Psoas muscle (tissue), 8 donors: Measurements from ENCODE around the gene GPS1. TPM values are rescaled to one million over a fixed set of nuclear protein-coding genes. Genes with fewer than 3 reads are reported as not detected.

ENCODE experiments used
- ATAC-seq, 4 donors: fragments of 200-7000 bp; cut with Tn5 transposase; one replicate each; pipeline ENCODE4 v1.9.1; 2020; ENCODE audit warnings: moderate library complexity in 3 of 4, mild to moderate bottlenecking in 2 of 4
- DNase-seq, 2 donors: peaks; one replicate each; pipeline ENCODE4 v3.0.0-alpha.2; 2020
- H3K27ac ChIP-seq: fragments of 200-600 bp; one replicate; pipeline ENCODE4 v1.8.0; 2022
- H3K27me3 ChIP-seq, 3 donors: fragments of 200-600 bp in 1 of 3; one replicate each; pipeline versions ENCODE4 v1.6.1 to v1.8.0; 2013 to 2022; ENCODE audit warnings: low read length in 2 of 3, mild to moderate bottlenecking in 2 of 3, moderate library complexity in 1 of 3; ENCODE audit not compliant: insufficient read depth in 3 of 3
- H3K36me3 ChIP-seq, 2 donors: fragments of 200-600 bp in 1 of 2; one replicate each; pipeline versions ENCODE4 v1.6.1 to v1.8.0; 2013 to 2022; ENCODE audit warnings: low read depth in 1 of 2, mild to moderate bottlenecking in 1 of 2, moderate library complexity in 1 of 2; ENCODE audit not compliant: insufficient read depth in 1 of 2
- H3K4me1 ChIP-seq: fragments of 200-600 bp; one replicate; pipeline ENCODE4 v1.8.0; 2022
- H3K4me3 ChIP-seq: fragments of 200-600 bp; one replicate; pipeline ENCODE4 v1.8.0; 2022; ENCODE audit warnings: mild to moderate bottlenecking
- H3K9me3 ChIP-seq: fragments of 200-600 bp; one replicate; pipeline ENCODE4 v1.8.0; 2022
- WGBS, 3 donors: extraction: QIAGEN DNeasy Blood & Tissue Kit; methylation state at CpG; one replicate each; pipeline versions ENCODE4 v1.1.6 to v1.1.7; 2013; 5-methylcytosine and 5-hydroxymethylcytosine counted together
- intact Hi-C, 2 donors: fragments of 100-400 bp; cut with DNase I; formaldehyde crosslinking; loops; one replicate each; pipeline versions ENCODE4 v1.11.0 to v1.14.2; 2022
- polyA plus RNA-seq, 3 donors: library from polyadenylated mRNA; stranded (reverse); fragments of 200-250 nt; gene quantifications; one replicate each; pipeline ENCODE4 v1.2.3, GENCODE V29; 2013
- total RNA-seq, 4 donors: library from RNA; stranded (reverse); fragmentation: NEBNext Ultra II Directional in 2 of 4; extraction: Animal tissue kit (Norgen Biotek cat#: 25700) in 2 of 4; gene quantifications; one replicate each; pipeline versions ENCODE4 v1.2.1 to v1.2.4, GENCODE V29; 2021 to 2023
- TF ChIP-seq, protein P1 (sequence below): fragments of 200-600 bp; IDR thresholded peaks from one replicate; pipeline ENCODE4 v1.8.0; 2022; ENCODE audit warnings: antibody characterized with exemption
- donor health status: healthy with polysubstance abuse.
- donor health status: DM: no; HTN: no; CAD: no; lungs with moderate emphysema.
- donor health status: Bipolar disorder and iron deficiency.
- donor health status: healthy.
- donor health status: DM: yes; HTN: yes; CAD: no.
- donor health status: DM: no; HTN: no; CAD: no.
- donor health status: DM: no; HTN: no; CAD: no.
- donor health status: DM: yes; HTN: yes; CAD: no.

GPS1 gene
- total and polyA plus RNA-seq, 7 donors: 87.1 to 114 (median 104) TPM

DNA sequence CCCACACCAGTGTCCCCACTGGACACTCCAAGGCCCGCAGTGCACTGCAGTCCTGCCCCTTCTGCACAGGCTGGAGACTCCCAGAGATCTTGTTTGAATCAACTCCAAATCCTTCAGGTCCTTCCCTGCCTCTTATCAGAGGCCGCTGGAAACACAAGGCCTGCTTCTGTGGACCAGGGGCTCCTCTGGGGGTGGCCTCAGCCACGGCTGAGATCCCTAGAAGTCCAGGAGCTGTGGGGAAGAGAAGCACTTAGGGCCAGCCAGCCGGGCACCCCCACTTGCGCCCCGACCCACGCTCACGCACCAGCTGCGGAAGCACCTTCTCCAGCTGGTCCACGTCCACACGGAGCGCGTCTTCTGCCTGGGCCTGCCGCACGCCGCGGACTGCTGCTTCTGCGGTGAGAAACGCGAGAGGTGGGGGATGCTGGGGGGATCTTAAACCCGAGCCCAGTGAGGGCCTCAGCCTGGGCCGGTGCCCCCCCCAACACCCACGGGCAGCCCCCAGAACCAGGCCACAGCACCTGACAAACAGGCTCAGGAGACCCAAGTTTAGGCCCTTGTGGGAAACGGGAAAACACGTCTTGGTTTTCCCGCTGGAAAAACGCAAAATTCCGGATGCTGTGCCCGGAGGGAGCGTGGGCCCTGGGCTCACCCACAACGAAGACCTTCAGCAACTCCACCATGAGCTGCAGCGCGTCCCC, 32.6 kb upstream of the GPS1 start:
- H3K27ac ChIP-seq: peak overlapping the region; percentile 65
- WGBS, 3 donors: 75 to 85% (median 79%) methylated on average over 31 to 33 of the region's 33 CpGs
- ATAC-seq (no peak), DNase-seq (no peak)
- TF ChIP-seq, protein P1, sequence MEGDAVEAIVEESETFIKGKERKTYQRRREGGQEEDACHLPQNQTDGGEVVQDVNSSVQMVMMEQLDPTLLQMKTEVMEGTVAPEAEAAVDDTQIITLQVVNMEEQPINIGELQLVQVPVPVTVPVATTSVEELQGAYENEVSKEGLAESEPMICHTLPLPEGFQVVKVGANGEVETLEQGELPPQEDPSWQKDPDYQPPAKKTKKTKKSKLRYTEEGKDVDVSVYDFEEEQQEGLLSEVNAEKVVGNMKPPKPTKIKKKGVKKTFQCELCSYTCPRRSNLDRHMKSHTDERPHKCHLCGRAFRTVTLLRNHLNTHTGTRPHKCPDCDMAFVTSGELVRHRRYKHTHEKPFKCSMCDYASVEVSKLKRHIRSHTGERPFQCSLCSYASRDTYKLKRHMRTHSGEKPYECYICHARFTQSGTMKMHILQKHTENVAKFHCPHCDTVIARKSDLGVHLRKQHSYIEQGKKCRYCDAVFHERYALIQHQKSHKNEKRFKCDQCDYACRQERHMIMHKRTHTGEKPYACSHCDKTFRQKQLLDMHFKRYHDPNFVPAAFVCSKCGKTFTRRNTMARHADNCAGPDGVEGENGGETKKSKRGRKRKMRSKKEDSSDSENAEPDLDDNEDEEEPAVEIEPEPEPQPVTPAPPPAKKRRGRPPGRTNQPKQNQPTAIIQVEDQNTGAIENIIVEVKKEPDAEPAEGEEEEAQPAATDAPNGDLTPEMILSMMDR: no peak
- H3K4me3 ChIP-seq: no peak overlapping the region
- H3K9me3 ChIP-seq: no peaks in the 10 kb centered on the region
- no peaks in the 10 kb centered on the region for H3K27me3 ChIP-seq
- H3K4me1 ChIP-seq: peaks cover 44% of the 10 kb centered on the region
- peaks cover 0 to 3% of the 10 kb centered on the region in 2 donors for H3K36me3 ChIP-seq
- intact Hi-C loops: loop anchor here in 1 of 2 donors (5.0 kb wide), 1 partner anchor 42 kb away; the partner anchor contains the start of gene ASPSCR1

DNA sequence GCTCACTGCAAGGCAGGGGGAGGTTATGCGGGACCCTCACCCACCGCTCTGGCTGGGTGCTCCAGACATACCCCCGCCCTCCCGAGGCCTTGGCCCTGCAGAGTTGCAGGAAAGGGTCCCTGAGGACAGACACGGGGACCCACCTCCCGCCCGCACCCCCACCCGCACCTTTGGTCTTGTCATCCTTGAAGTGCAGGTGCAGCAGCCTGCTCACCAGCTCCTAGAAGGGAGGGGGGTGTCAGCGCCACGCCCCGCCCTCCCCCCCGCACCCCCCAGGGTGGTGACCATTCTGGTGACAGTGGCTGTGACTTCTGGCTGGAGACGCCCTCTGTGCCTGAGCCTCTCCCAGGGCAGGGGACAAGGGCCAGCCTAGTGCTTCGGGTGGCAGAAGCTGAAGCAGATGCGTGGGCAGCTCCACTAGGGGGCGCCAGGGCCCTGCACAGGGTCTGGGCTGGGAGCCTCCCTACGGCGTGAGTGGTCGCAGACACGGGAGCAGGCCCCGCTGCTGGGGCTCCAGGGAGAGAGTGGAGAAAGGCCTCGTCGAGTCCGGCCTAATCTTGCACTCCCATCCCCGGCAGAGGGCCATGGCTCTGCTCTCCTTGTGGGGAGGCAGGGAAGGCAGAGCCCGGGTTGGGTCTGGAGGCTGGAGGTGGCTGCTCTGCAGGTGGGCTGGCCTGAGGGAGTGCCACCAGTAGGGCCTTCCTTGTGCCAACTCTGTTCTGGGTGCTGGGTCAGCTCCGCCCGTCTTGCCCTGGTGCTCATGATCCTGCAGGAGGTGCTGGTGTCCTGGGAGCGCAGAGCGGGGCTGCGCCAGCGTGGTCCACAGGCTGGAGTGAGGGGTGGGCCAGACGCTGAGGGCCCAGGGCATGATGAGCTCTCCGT, 31.8 kb upstream of the GPS1 start:
- peak; percentile 68 to 82 for DNase-seq
- Histone ChIP-seq H3K4me1 (peaks cover 48% of the 10 kb centered on the region), H3K27me3 (no peaks in the 10 kb centered on the region), H3K36me3 (peaks cover 0 to 3% of the 10 kb centered on the region in 2 donors), H3K4me3 (no peak overlapping the region), H3K27ac (no peak overlapping the region), H3K9me3 (no peaks in the 10 kb centered on the region)
- ATAC-seq: peak in 2 of 4 donors; percentile 17 to 27
- TF ChIP-seq, protein P1: peak; percentile 61
- WGBS, 3 donors: 62 to 75% (median 63%) methylated on average over 32 to 34 of the region's 34 CpGs
- intact Hi-C loops: loop anchor here (2.0 to 5.0 kb wide), 3 partner anchors 43 to 151 kb away; partner anchors contain the start of gene ASPSCR1 (in 1 of the 2)

DNA sequence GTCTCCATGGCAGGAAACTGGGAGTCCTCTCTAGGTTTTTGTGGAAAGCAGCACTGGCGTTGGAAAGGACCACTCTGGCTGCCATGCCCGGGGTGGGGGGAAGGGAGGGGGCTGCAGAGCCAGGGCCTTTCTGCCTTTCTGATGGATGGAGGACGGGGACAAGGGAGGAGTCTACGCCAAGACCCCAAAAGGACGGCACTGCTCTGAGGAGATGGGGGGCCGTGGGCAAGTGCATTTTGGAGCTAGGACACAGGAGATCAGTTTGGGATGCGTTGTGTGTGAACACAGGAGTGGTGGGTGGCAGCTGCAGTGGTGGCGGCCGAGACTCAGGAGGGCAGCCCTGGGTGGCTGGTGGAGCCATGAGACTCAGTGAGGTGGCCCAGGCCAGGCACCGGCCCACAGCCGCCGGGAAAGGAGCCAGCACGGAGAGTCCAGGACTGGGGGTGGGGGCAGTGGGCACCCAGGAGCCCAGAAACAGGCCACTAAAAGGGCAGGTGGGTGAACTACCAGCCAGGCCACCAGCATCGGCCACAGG, 31.1 kb upstream of the GPS1 start:
- Histone ChIP-seq H3K36me3 (peaks cover 0 to 3% of the 10 kb centered on the region in 2 donors), H3K27ac (no peak overlapping the region), H3K4me3 (no peak overlapping the region), H3K27me3 (no peaks in the 10 kb centered on the region), H3K4me1 (peaks cover 48% of the 10 kb centered on the region), H3K9me3 (no peaks in the 10 kb centered on the region)
- ATAC-seq: no peak
- DNase-seq: no peak
- intact Hi-C loops: loop anchor here (1.0 to 2.0 kb wide), 3 partner anchors 61 to 152 kb away; no protein-coding TSS in a partner anchor
- WGBS, 3 donors: 63 to 84% (median 67%) methylated on average over 14 of the region's 14 CpGs
- TF ChIP-seq, protein P1: no peak

DNA sequence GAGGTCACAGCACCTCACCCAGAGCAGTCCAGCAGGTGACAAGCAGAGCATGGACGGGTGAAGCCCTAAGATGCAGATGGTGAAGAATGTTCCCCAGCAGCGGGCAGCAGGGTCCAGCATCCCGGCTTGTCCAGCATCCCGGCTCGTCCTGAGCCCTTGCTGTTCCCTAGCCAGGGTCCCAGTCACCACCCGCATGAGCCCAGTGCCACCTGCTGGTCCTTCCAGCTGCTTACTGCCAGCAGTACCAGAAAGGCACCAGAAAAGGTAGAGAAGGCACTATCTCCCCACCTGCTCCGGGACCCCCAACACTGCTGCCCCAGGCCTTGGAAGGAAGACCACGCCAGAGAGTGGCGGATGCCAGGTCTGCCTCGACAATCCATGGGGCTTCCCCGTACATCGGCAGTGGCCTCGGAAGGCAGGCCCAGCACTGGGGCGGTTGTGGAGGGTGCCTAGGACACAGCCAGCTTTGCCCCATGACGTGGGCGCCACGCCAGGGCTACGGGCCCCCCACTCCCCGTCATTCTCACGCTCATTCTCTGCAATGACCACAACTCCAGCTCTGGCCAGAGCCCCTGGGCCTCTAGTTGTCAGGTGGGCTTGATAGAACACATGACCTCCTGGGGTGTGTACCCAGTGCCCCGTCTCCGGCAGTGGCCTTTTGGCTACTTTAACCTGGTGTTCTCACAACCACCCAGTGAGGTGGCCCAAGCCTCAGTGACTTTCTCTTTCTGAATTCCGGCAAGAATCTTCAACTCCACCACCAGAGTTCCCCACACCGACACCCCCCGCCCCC, 30.4 kb upstream of the GPS1 start:
- TF ChIP-seq, protein P1: peak; percentile 77
- Histone ChIP-seq H3K4me3 (peak overlapping the region; percentile 91), H3K4me1 (peaks cover 48% of the 10 kb centered on the region), H3K27ac (no peak overlapping the region), H3K36me3 (peaks cover 0 to 3% of the 10 kb centered on the region in 2 donors), H3K9me3 (no peaks in the 10 kb centered on the region), H3K27me3 (no peaks in the 10 kb centered on the region)
- peak; percentile 23 to 55 (median 38) for ATAC-seq
- whole genome bisulfite sequencing, 3 donors: 29 to 48% (median 32%) methylated on average over 25 of the region's 25 CpGs
- DNase-seq: peak; percentile 74 to 90
- intact Hi-C loops: loop anchor here (1.0 to 2.0 kb wide), 3 partner anchors 62 to 153 kb away; no protein-coding TSS in a partner anchor
